Kidney capillary endothelial cell (primary cell): ENCODE data around the gene SYNPR.

ENCODE experiments used
- DNase-seq: peaks from one replicate; pipeline ENCODE4 v3.0.0-alpha.2; 2018; ENCODE audit warnings: low spot score

SYNPR gene

DNA sequence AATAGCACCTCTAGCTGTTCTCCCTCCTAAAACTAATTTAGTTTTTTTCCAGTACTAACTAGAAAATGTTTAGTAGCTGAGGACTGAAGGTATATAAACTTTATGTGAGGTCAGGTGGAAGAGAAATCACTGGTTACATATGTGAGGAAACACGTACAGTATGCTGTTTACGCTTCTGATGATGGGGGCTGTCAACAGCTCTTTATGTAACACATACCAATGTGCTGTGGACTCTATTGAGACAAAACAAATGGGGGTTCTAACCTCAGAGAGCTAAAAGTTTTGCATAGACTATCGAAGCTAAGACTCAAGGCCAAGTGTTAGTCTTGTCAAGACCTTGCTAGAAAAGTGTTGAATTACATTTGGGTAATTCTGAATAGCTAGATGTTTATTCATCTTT, 107.5 kb downstream of the SYNPR start:
- DNase-seq = no peak

DNA sequence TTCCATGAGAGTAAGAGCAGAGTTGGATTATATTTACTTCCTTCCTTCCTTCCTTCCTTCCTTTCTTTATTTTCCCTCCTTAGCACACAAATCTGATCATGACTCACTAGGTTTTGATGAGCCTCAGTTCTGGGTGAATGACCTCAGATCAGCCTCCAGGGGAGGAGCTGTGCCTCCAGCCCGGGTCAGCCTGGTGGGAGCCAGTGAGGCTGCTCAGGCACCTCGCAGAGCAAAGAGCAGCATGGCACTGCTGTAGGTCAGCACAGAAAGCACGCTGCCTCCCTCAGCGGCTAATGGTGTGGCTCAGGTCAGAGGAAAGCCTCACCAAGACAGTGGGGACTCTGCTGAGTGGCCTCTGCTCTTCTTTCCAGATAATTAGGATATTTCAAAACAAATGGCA, 108.5 kb downstream of the SYNPR start:
- no peak for DNase-seq

DNA sequence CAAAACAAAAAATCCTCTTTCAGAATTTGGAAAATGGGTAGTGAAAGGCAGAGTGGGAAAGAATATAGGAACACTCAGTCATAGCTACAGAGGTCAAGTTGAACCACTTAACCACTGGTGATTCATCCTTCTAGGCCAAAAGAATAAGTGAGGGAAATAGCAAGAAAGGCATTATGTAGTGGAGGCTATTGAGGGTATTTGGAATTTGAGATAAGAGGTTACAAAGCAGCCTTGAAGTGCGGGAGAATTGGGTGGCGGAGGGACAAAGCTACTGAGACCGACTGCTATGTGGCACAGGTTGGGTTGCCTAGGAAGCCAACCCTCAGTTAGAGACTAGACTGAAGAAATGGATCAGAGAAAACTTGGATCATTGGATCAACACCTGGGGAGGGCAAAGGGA, 109.5 kb downstream of the SYNPR start:
- no peak for DNase-seq

DNA sequence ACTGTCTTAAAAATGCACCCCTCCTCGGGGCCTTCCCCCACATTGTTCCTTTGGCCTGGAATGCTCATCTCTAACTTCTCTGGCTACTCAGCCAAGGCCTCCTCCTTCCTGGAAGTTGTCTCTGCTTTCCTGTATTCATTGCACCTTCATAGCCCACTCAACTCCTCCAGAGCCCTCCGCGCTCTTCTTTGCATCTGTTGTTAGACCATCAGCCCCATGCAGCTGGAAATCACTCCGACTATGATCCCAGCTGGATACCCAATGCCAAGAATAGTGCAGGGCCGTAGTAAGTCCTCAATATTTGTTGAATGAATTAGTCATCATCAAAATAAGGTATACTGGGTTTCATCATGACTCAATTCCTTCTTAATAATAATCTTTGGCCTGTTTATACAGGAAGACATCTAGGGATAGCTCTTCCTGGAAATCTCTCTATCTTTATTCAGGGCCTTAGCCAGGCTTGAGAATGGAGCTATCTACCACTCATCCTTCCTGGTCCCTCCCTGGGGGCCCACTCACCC, 112.7 kb downstream of the SYNPR start:
- no peak for DNase-seq

DNA sequence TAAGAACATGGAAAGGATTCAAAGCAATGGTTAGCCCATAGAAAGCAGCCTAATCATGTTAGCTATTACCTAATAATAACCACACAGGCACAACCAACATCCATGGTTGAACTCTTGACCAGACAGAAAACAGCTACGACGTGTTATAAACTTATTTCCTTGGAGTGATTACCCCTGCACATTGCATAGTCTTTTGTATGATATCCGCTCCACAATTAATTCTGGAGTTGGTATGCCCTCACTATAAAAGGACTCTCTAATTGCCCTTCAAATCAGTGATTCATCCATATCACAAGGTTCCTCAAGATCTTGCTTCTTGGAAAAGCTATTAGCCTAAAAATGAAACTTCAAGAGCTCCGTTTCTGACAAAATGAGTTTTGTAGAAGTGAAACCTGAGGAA, 117.9 kb downstream of the SYNPR start:
- no peak for DNase-seq

DNA sequence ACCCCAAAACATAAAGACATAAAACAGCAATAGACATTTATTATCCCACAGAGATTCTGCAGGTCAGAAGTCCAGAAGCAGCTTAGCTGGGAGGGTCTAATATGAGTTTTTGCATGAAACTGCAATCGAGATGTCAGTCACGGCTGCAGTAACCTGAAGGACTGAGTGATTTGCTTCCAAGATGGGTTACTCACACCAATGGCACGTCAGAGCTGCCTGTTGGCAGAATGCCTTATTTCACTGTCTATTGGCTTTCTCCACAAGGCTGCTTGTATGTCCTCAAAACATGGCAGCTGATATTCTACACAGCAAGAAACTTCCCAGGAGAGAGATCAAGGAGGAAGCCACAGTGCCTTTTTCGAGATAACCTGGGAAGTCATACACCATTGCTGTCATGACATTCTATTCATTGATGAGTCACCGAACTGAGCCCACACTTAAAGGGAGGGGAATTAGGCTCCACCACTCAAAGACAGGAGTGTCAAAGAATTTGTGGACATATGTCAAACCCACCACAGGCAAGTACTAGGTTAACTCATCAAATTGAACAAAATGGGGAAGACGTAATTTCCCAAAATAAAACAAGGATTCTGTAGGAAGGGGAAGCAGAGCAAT, 122.2 kb downstream of the SYNPR start:
- DNase-seq = no peak

DNA sequence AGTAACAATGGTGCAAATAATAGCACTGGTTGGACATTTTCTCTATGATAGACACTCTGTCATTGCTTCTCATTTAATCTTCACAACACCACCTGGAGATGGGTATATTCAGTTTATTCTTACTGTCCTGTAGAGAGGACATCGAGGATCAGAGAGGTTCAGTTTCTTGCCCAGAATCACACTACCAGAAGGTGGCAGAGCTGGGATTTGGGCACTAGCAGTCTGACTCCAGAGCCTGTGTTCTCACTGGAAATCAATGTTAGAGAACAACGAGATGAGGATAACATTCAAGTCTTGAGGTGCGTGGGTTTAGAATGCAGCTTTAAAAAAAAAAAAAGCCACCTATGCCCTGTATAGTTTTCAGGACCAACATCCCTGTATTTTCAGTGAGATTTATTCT, 127.8 kb downstream of the SYNPR start:
- DNase-seq = no peak

DNA sequence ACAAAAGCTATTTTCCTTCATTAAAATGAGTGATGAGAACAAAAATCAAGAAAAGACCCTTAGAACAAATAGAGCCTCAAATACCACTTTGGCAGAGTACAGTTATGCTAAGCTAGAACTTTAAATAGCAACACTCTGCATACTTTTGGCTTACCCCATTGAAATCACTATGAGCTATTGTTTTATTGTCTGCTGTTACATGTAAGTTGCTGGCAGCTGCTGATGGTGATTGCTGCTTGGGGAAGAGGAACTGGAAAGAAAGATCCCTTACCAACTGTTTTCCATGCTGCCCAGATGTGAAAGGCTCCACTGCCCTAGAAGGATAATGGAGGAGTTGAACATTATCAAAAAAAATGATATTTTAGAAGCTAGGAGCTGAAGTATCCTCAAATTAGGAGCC, 135.4 kb downstream of the SYNPR start:
- DNase-seq = no peak

DNA sequence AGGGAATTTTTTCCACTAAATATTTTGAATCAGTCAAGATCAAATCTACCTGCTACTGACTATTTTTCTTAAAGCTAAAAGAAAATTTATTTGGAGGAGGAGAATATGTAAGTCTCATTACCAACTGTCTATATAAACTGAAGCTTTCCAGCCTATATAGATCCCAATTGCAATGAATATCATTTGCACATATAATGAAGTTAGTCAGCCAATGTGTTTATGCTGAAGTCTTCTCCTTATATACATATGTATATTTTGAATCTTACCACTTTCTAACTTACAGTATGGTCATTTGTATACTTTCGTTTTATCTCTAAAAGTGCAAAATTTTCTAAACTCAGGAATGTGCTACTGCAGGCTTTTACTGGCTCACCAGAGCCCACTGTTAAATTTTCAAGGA, 136.5 kb downstream of the SYNPR start:
- no peak for DNase-seq

DNA sequence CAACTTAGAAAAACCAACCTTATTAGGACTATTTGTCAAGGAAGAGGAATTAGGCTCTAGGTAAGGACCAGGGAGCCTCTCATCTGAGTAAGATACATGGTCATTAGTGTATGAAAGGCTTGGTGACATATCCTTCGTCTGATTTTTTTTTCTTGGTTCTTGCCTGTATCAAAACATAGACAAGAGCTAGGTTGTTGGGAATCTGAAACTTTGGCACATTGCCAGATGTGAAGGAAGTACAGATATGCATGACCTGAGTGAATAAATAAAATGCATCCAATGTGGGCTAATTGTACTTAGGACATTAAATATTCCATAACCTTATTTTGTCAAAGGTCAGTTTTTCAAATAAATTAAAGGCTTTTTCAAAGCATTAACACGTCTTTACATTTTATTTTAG, 151.8 kb downstream of the SYNPR start:
- no peak for DNase-seq

DNA sequence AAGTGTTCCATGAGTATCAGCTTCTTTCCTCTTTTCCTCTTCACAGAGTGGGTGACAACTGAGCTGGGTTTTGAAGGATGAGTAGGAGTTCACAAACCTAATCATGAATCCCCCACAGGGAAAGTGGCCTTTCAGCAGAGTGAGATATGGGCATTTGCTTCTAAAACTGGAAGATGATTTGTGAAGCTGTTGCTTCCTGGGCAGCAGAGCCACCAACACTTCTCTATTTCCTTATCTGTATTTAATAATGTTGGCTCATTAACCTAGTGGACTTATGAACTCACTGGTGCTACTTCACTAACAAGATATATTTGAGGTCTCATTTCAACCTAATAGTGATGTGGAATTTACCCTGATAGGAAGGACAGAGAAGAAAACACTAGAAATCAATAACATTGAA, 152.8 kb downstream of the SYNPR start:
- no peak for DNase-seq

DNA sequence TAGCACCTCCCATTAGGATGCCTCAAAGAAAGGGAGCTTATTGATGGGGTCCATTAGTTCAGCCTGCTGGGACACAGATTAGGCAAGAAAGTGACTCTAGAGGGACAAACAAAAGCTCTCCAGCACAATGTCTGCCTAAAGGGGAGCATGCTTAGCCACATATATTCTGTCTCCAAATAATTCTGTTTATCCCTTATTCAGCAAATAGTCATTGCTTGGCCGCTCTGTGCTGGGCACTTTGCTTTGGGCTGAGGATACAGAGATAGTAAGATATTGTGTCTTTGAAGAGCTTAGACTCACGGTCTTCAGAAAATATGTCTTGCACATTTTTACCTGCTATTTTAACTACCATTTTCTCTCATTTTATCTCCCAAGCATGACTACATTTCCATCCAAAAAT, 159.8 kb downstream of the SYNPR start:
- no peak for DNase-seq

DNA sequence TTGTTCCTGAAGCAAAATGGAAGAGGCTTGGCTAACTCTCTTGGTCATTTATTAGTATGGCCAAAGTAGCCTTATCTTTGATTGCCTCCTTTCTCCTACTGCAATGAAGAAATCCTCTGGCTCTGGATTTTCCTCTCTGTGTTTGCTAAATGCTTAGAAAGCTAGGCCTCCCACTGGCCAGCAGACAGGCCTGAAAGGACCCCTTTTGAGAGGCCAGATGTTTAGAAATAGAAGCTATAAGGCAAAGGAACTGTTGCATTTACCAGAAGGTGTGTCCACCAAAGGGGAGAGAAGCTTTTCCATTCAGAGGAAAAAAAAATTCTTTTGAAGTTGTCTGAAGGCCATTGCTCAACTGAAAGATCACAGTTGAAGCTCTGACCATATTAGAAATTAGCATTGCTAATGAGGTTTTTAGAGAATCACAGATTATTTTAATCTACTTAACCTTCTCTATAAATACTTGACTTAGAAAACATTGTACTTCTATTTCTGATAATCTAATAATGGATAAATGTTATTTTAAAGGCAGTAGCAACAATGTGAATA, 160.8 kb downstream of the SYNPR start:
- no peak for DNase-seq

GRCh38 chr3:63441262-63441661, 163.2 kb downstream of the SYNPR start:
- DNase-seq = no peak

DNA sequence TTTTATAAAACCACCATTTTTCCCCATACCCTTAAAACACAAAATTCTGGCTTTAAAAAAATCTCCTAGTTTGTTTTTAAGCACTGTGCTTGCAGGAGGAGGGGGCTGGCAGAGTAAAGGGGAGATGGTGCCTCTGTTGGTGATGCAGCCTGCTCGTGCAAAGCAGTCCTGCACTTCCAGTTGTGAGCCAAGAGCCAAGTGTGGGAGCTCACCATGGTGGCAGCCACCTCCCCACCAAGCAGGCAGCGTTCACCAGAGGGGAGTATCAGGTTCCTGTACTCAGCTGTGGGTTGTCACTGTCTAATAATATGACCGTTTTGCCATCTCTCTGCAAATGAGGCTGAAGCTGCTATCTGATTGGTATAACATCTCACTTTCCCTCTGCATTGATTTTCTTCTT, 164.8 kb downstream of the SYNPR start:
- DNase-seq = no peak

DNA sequence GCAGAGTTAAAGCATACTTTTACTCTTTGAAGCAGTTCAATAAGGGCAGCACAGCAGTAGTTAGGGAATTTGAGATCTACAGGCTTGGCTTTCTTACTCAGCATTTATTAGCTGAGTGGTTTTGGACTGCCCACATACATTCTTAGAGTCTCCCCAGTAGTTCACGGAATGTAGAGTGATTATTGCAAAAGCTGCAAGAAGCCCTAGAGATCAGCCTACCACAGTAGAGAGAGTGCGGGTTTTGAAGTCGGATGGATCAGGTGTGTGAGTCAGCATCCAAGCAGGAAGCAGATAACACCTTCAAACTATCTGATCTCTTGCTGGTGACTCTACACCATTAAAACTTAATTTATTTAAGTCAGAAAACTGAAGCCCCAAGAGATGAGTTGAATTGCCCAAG, 171.9 kb downstream of the SYNPR start:
- no peak for DNase-seq

DNA sequence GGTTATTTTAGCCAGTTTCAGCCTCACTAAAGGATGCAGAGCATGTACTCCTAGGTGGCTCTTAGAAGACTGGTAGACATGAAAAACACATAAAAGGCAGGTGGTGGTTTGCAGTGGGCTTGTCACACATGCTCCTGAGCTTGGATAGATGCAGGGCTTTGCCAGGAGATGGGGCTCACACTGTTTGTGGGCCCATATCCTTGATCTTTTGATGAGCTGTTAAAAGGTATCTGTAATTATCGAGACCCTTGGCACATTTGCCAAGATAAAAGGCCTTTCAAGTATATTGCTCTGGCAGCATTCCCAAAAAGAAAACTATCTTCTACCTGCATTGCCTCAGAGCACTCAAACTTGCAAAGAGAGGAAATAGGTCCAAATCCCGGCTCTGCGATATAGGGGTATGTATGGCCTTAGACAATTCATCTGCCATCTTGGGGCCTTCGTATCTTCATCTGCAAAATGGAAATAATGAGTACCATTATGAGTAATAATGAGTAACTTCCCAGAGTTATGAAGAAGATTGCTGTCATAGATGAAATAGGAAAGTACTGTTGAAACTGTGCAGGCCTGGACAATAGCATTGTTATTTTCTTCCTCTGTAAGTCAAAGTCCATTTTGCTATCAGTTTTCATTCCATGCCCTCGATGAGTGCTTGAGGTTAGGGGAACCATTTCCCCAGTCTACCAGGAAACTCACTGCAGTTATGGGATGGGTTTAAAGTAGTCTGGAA, 172.7 kb downstream of the SYNPR start:
- no peak for DNase-seq

- no peak for DNase-seq
These were observed 178.8 kb downstream of the SYNPR start for GRCh38 chr3:63456901-63457300.

- DNase-seq = no peak
These were observed 180.3 kb downstream of the SYNPR start for GRCh38 chr3:63458405-63458804.

- DNase-seq = no peak
These were observed 184.6 kb downstream of the SYNPR start for GRCh38 chr3:63462732-63463131.

GRCh38 chr3:63467392-63467791, 189.3 kb downstream of the SYNPR start:
- no peak for DNase-seq

DNA sequence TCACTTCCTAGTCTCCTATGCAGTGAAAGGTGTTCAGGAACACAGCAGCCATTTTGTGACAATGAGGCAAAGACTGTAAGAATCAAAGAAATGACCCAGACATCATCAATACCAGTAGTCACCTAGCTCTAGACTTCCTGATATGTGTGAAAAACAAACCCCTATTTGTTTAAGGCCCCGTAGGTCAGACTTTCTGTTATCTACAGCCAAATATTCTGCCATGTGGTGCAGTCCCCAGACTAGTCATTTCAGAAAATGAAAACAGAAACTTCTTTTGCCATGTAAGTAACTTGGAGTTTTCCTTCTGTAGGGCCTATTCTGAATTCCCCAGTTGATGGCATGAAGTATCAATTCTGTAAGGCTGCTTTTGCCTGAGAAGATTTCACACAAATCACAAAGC, 192.6 kb downstream of the SYNPR start:
- no peak for DNase-seq

DNA sequence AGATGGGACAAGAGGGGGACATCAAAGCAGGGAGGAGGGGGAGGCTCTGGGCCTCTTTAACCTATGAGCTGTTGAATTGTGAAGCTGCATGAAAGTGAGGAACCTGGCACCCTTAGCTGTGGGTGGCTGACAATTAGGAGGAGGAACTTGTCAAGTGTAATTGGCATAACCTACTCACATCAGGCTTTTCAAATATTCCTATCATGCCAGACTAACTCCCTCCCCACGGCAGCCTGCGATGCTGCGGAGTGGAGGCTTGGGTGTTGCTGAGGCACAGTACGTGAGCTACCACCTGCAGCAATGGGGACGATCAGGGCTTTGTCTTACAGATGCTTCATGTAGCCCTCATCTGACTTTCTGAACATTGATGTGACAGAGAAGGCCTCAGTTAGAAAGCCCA, 193.7 kb downstream of the SYNPR start:
- no peak for DNase-seq
